ENCODE data around the gene TCEANC2.
"Not testable (repeated sequence)": the region's sequence is repeated elsewhere in the genome, so short reads cannot be mapped to it uniquely, and the experiment has no call there.

TCEANC2 gene

GRCh38 chr1:54094001-54094729 is 40.8 kb downstream of the TCEANC2 start:
- no peaks in the 10 kb centered on the region for H3K9me3 ChIP-seq (ENCODE audit: low read depth, low read length)
- no peak for TF ChIP-seq FOXP2 (optimal IDR thresholded peaks at IDR 0.05; ENCODE audit: control extremely low read depth, extremely low read length, insufficient read depth)
- no peak for TF ChIP-seq EZH2 (IDR thresholded peaks at IDR 0.05)
- no peak for TF ChIP-seq POLR2AphosphoS5 (IDR thresholded peaks at IDR 0.05; ENCODE audit: borderline replicate concordance, low read depth, low read length)

GRCh38 chr1:54094730-54095105 is 41.3 kb downstream of the TCEANC2 start:
- H3K27ac ChIP-seq; DNase-seq (ENCODE audit: low read depth, low spot score); H3K36me3 ChIP-seq (ENCODE audit: insufficient read depth, low read length); H3K9me3 ChIP-seq (ENCODE audit: low read depth, low read length); H3K9ac ChIP-seq (ENCODE audit: insufficient read length); H3K4me3 ChIP-seq: not testable (repeated sequence)

More at GRCh38 chr1:54094001-54094729, 40.8 kb downstream of the TCEANC2 start:
- no peak overlapping the region for H3K27ac ChIP-seq
- no peaks in the 10 kb centered on the region for H3K36me3 ChIP-seq (ENCODE audit: insufficient read depth, low read length)
- H3K9ac ChIP-seq (ENCODE audit: insufficient read length): no peak overlapping the region
- no peak for DNase-seq (ENCODE audit: low read depth, low spot score)
- no peak overlapping the region for H3K4me3 ChIP-seq

- H3K9me3 ChIP-seq (ENCODE audit: low read depth, low read length): no peaks in the 10 kb centered on the region
- H3K27ac ChIP-seq: peak overlapping the region; percentile 94
- peak; percentile 93 for DNase-seq (ENCODE audit: low read depth, low spot score)
Observed at GRCh38 chr1:54095546-54096226, 42.3 kb downstream of the TCEANC2 start.

GRCh38 chr1:54096227-54096876 is 42.9 kb downstream of the TCEANC2 start:
- Histone ChIP-seq H3K9ac (ENCODE audit: insufficient read length) (no peak overlapping the region), H3K27ac (peak overlapping the region; percentile 94)

More at GRCh38 chr1:54095546-54096226, 42.3 kb downstream of the TCEANC2 start:
- Histone ChIP-seq H3K9ac (ENCODE audit: insufficient read length) (peak overlapping the region; percentile 10), H3K4me3 (peak overlapping the region; percentile 63), H3K36me3 (ENCODE audit: insufficient read depth, low read length) (no peaks in the 10 kb centered on the region)
- TF ChIP-seq POLR2AphosphoS5 (IDR thresholded peaks at IDR 0.05; ENCODE audit: borderline replicate concordance, low read depth, low read length) (peak; percentile 73; the same call in 1 of the 2 replicates), FOXP2 (optimal IDR thresholded peaks at IDR 0.05; ENCODE audit: control extremely low read depth, extremely low read length, insufficient read depth) (peak; percentile 55), EZH2 (IDR thresholded peaks at IDR 0.05) (no peak)

GRCh38 chr1:54096877-54097240 is 43.5 kb downstream of the TCEANC2 start:
- H3K36me3 ChIP-seq (ENCODE audit: insufficient read depth, low read length): no peaks in the 10 kb centered on the region
- no peaks in the 10 kb centered on the region for H3K9me3 ChIP-seq (ENCODE audit: low read depth, low read length)
- peak overlapping the region; percentile 23; the same call in 1 of the 2 replicates for H3K27ac ChIP-seq
- H3K9ac ChIP-seq (ENCODE audit: insufficient read length): no peak overlapping the region
- 0 out of 2 replicates have a peak overlapping the region, but pooled peaks have one; percentile 21 for H3K4me3 ChIP-seq
- no peak for DNase-seq (ENCODE audit: low read depth, low spot score)
- no peak for TF ChIP-seq EZH2 (IDR thresholded peaks at IDR 0.05)
- TF ChIP-seq FOXP2 (optimal IDR thresholded peaks at IDR 0.05; ENCODE audit: control extremely low read depth, extremely low read length, insufficient read depth): no peak
- TF ChIP-seq POLR2AphosphoS5 (IDR thresholded peaks at IDR 0.05; ENCODE audit: borderline replicate concordance, low read depth, low read length): no peak

More at GRCh38 chr1:54096227-54096876, 42.9 kb downstream of the TCEANC2 start:
- H3K9me3 ChIP-seq (ENCODE audit: low read depth, low read length): no peaks in the 10 kb centered on the region
- H3K36me3 ChIP-seq (ENCODE audit: insufficient read depth, low read length): no peaks in the 10 kb centered on the region
- DNase-seq (ENCODE audit: low read depth, low spot score): no peak
- TF ChIP-seq EZH2 (IDR thresholded peaks at IDR 0.05) (no peak), FOXP2 (optimal IDR thresholded peaks at IDR 0.05; ENCODE audit: control extremely low read depth, extremely low read length, insufficient read depth) (no peak), POLR2AphosphoS5 (IDR thresholded peaks at IDR 0.05; ENCODE audit: borderline replicate concordance, low read depth, low read length) (no peak)
- H3K4me3 ChIP-seq: peak overlapping the region; percentile 63

GRCh38 chr1:54099061-54099610 is 45.7 kb downstream of the TCEANC2 start:
- Histone ChIP-seq H3K9me3 (ENCODE audit: low read depth, low read length) (no peaks in the 10 kb centered on the region), H3K36me3 (ENCODE audit: insufficient read depth, low read length) (no peaks in the 10 kb centered on the region), H3K27ac (no peak overlapping the region), H3K9ac (ENCODE audit: insufficient read length) (no peak overlapping the region), H3K4me3 (no peak overlapping the region)
- no peak for DNase-seq (ENCODE audit: low read depth, low spot score)
- TF ChIP-seq EZH2 (IDR thresholded peaks at IDR 0.05): no peak
- no peak for TF ChIP-seq FOXP2 (optimal IDR thresholded peaks at IDR 0.05; ENCODE audit: control extremely low read depth, extremely low read length, insufficient read depth)
- TF ChIP-seq POLR2AphosphoS5 (IDR thresholded peaks at IDR 0.05; ENCODE audit: borderline replicate concordance, low read depth, low read length): no peak

DNA sequence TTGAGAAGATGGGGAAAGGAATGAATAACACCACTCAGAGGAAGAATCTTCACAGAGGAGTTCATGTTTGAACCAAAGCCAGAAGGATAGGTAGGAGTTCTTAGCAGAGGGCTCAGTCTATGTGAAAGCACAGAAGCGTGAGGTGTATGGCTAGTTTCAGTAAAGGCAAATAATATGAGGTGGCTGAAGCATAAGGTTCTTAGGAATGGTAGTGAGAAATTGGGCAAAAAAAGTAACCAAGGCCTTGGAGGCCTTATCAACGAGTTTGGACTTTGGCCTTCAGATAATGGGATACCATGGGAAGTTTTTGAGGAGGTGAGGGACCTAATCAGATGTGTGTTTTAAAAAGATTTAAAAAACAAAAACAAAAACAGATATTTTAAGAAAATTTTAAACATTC is 47.1 kb downstream of the TCEANC2 start:
- no peaks in the 10 kb centered on the region for H3K36me3 ChIP-seq (ENCODE audit: insufficient read depth, low read length)
- TF ChIP-seq FOXP2 (optimal IDR thresholded peaks at IDR 0.05; ENCODE audit: control extremely low read depth, extremely low read length, insufficient read depth) (no peak), POLR2AphosphoS5 (IDR thresholded peaks at IDR 0.05; ENCODE audit: borderline replicate concordance, low read depth, low read length) (no peak), EZH2 (IDR thresholded peaks at IDR 0.05) (no peak)
- H3K27ac ChIP-seq: no peak overlapping the region
- no peaks in the 10 kb centered on the region for H3K9me3 ChIP-seq (ENCODE audit: low read depth, low read length)
- H3K9ac ChIP-seq (ENCODE audit: insufficient read length): no peak overlapping the region
- DNase-seq (ENCODE audit: low read depth, low spot score): no peak
- no peak overlapping the region for H3K4me3 ChIP-seq

DNA sequence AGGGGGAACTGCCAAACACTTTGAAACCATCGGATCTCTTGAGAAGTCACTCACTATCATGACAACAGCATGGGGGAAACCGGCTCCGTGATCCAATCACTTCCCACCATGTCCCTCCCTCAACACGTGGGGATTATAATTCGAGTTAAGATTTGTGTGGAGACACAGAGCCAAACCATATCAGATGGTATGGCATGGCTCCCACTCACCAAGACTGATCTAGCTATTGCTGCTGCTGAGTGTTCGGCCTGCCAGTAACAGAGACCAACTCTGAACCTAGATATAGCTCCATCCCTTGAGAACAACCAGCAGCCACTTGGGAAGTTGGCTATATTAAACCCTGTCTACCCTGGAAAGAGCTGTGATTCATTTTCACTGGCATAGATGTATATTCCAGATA is 50.0 kb downstream of the TCEANC2 start:
- TF ChIP-seq FOXP2 (optimal IDR thresholded peaks at IDR 0.05; ENCODE audit: control extremely low read depth, extremely low read length, insufficient read depth): no peak
- no peak for TF ChIP-seq POLR2AphosphoS5 (IDR thresholded peaks at IDR 0.05; ENCODE audit: borderline replicate concordance, low read depth, low read length)
- TF ChIP-seq EZH2 (IDR thresholded peaks at IDR 0.05): no peak
- Histone ChIP-seq H3K36me3 (ENCODE audit: insufficient read depth, low read length) (no peaks in the 10 kb centered on the region), H3K9ac (ENCODE audit: insufficient read length) (no peak overlapping the region), H3K4me3 (no peak overlapping the region), H3K27ac (no peak overlapping the region), H3K9me3 (ENCODE audit: low read depth, low read length) (no peaks in the 10 kb centered on the region)
- DNase-seq (ENCODE audit: low read depth, low spot score): no peak

GRCh38 chr1:54104613-54105012 is 51.2 kb downstream of the TCEANC2 start:
- not testable (repeated sequence) for H3K36me3 ChIP-seq (ENCODE audit: insufficient read depth, low read length); DNase-seq (ENCODE audit: low read depth, low spot score); H3K9ac ChIP-seq (ENCODE audit: insufficient read length); H3K27ac ChIP-seq; H3K9me3 ChIP-seq (ENCODE audit: low read depth, low read length); H3K4me3 ChIP-seq
